NCI-H1048 (cell line): ENCODE results near the gene EEIG1.

ENCODE experiments used
- DNase-seq: peaks from one replicate; lab custom pipeline; 2025; lab: John Stamatoyannopoulos, UW

EEIG1 gene

GRCh38 chr9:127941062-127941960 lies 39.5 kb downstream of the EEIG1 start:
- DNase-seq: no peak

- no peak for DNase-seq
These were observed 40.2 kb downstream of the EEIG1 start for GRCh38 chr9:127940593-127940992.

- no peak for DNase-seq
These were observed 42.5 kb downstream of the EEIG1 start for GRCh38 chr9:127938298-127938690.

- DNase-seq: peak; percentile 70
These were observed 43.1 kb downstream of the EEIG1 start, which contains the start of gene DPM2 for GRCh38 chr9:127937388-127938297. Gene DPM2 (minus strand): TSS chr9:127937854. CDS start chr9:127937820, 34 bp downstream.

GRCh38 chr9:127937056-127937387 lies 43.8 kb downstream of the EEIG1 start:
- no peak for DNase-seq

GRCh38 chr9:127936347-127936852 lies 44.4 kb downstream of the EEIG1 start:
- no peak for DNase-seq

GRCh38 chr9:127935765-127936221 lies 45.0 kb downstream of the EEIG1 start:
- DNase-seq: no peak

- no peak for DNase-seq
These were observed 45.8 kb downstream of the EEIG1 start for GRCh38 chr9:127934986-127935385.

- no peak for DNase-seq
These were observed 46.5 kb downstream of the EEIG1 start for GRCh38 chr9:127934248-127934647.

GRCh38 chr9:127931092-127931881 lies 49.5 kb downstream of the EEIG1 start:
- DNase-seq: no peak
